ENCODE data around the gene PEX3.
A peak's percentile ranks its signal among the peaks of the same experiment; 100 is the strongest.
"Not testable (repeated sequence)": the region's sequence is repeated elsewhere in the genome, so short reads cannot be mapped to it uniquely, and the experiment has no call there.

PEX3 gene

GRCh38 chr6:143449082-143449713 is 1.4 kb upstream of the PEX3 start:
- FAIRE-seq: no peak

- no peak for FAIRE-seq
Measured at GRCh38 chr6:143449714-143450452, 722 bp upstream of the PEX3 start.

GRCh38 chr6:143451531-143451930 is 926 bp downstream of the PEX3 start:
- no peak for FAIRE-seq

- FAIRE-seq: no peak
Measured at GRCh38 chr6:143457563-143458359, 7.2 kb downstream of the PEX3 start.

- FAIRE-seq: no peak
Measured at GRCh38 chr6:143465546-143465945, 14.9 kb downstream of the PEX3 start.

GRCh38 chr6:143468026-143468425 is 17.4 kb downstream of the PEX3 start:
- no peak for FAIRE-seq

GRCh38 chr6:143468823-143469222 is 18.2 kb downstream of the PEX3 start:
- FAIRE-seq: not testable (repeated sequence)

GRCh38 chr6:143471822-143472221 is 21.2 kb downstream of the PEX3 start:
- FAIRE-seq: no peak

- FAIRE-seq: no peak
Measured at GRCh38 chr6:143476545-143476944, 25.9 kb downstream of the PEX3 start.

GRCh38 chr6:143478479-143479062 is 28.0 kb downstream of the PEX3 start:
- peak; percentile 10 for FAIRE-seq

- FAIRE-seq: peak; percentile 41
Measured at GRCh38 chr6:143482593-143482992, 32.0 kb downstream of the PEX3 start.

GRCh38 chr6:143485967-143486366 is 35.4 kb downstream of the PEX3 start:
- FAIRE-seq: no peak

- FAIRE-seq: no peak
Measured at GRCh38 chr6:143486752-143487151, 36.1 kb downstream of the PEX3 start.

- no peak for FAIRE-seq
Measured at GRCh38 chr6:143490244-143490643, 39.6 kb downstream of the PEX3 start.

- no peak for FAIRE-seq
Measured at GRCh38 chr6:143490775-143491174, 40.2 kb downstream of the PEX3 start.

- FAIRE-seq: no peak
Measured at GRCh38 chr6:143496974-143497373, 46.4 kb downstream of the PEX3 start.

- no peak for FAIRE-seq
Measured at GRCh38 chr6:143498428-143498827, 47.8 kb downstream of the PEX3 start.

GRCh38 chr6:143501851-143502250 is 51.2 kb downstream of the PEX3 start:
- no peak for FAIRE-seq

GRCh38 chr6:143504369-143504768 is 53.8 kb downstream of the PEX3 start:
- no peak for FAIRE-seq

- FAIRE-seq: no peak
Measured at GRCh38 chr6:143505111-143505510, 54.5 kb downstream of the PEX3 start.

- no peak for FAIRE-seq
Measured at GRCh38 chr6:143505537-143505936, 54.9 kb downstream of the PEX3 start.

- no peak for FAIRE-seq
Measured at GRCh38 chr6:143506199-143506598, 55.6 kb downstream of the PEX3 start.

- FAIRE-seq: no peak
Measured at GRCh38 chr6:143506620-143507019, 56.0 kb downstream of the PEX3 start.
